ENCODE data around the gene UQCR11. TPM values are rescaled to one million over a fixed set of nuclear protein-coding genes. Genes with fewer than 3 reads are reported as not detected.

UQCR11 gene
- total and polyA plus RNA-seq, 4 donors = 127 to 251 (median 154) TPM

DNA sequence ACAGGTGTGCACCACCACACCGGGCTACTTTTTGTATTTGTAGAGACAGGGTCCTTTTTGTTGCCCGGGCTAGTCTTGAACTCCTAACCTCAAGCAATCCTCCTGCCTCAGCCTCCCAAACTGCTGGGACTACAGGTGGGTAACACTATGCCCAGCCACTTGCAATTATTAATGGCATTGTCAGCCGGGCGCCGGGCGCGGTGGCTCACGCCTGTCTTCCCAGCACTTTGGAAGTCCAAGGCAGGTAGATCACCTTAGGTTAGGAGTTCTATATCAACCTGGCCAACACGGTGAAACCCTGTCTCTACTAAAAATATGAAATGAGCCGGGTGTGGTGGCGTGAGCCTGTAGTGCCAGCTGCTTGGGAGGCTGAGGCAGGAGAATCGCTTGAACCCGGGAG, 34.4 kb downstream of the UQCR11 start:
- no peaks in the 10 kb centered on the region for H3K4me1 ChIP-seq (ENCODE audit: control insufficient read depth in 1 of 2, insufficient read depth in 2 of 2, low read length in 2 of 2)
- DNase-seq (no peak), ATAC-seq (ENCODE audit: low FRiP score) (no peak)
- WGBS, 2 donors = 93 to 97% methylated on average over 13 of the region's 13 CpGs
- intact Hi-C loops (cut with DNase I) = no loop called here
- H3K36me3 ChIP-seq (ENCODE audit: control insufficient read depth in 1 of 2, insufficient read depth in 2 of 2, low read length in 1 of 2) = no peaks in the 10 kb centered on the region
- H3K27me3 ChIP-seq (ENCODE audit: control insufficient read depth in 1 of 2, insufficient read depth in 2 of 2, low read length in 1 of 2) = no peaks in the 10 kb centered on the region
- no peak overlapping the region for H3K4me3 ChIP-seq (ENCODE audit: low read length in 2 of 2)
- H3K27ac ChIP-seq (ENCODE audit: low read depth in 1 of 2, low read length in 2 of 2) = no peak overlapping the region
- H3K9me3 ChIP-seq (ENCODE audit: control insufficient read depth, low read length) = no peaks in the 10 kb centered on the region

DNA sequence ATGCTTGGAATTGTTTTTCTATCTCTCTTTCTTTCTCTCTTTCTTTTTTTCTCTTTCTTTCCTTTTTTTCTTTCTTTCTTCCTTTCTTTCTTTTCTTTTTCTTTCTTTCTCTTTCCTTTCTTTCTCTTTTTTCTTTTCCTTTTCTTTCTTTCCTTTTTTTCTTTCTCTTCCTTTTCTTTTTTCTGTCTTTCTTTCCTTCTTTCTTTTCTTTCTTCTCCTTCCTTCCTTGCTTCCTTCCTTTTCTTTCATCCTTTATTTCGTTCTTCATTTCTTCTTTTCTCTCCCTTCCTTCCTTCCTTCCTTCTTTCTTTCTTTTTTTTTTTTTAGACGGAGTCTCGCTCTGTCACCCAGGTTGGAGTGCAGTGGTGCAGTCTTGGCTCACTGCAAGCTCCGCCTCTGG, 35.3 kb downstream of the UQCR11 start:
- no peak for ATAC-seq (ENCODE audit: low FRiP score)
- no peak overlapping the region for H3K4me3 ChIP-seq (ENCODE audit: low read length in 2 of 2)
- H3K9me3 ChIP-seq (ENCODE audit: control insufficient read depth, low read length) = no peaks in the 10 kb centered on the region
- WGBS, 2 donors = 82 to 86% methylated on average over 4 of the region's 4 CpGs
- no peak for DNase-seq
- no peaks in the 10 kb centered on the region for H3K4me1 ChIP-seq (ENCODE audit: control insufficient read depth in 1 of 2, insufficient read depth in 2 of 2, low read length in 2 of 2)
- no peaks in the 10 kb centered on the region for H3K36me3 ChIP-seq (ENCODE audit: control insufficient read depth in 1 of 2, insufficient read depth in 2 of 2, low read length in 1 of 2)
- no peaks in the 10 kb centered on the region for H3K27me3 ChIP-seq (ENCODE audit: control insufficient read depth in 1 of 2, insufficient read depth in 2 of 2, low read length in 1 of 2)
- intact Hi-C loops (cut with DNase I) = no loop called here
- no peak overlapping the region for H3K27ac ChIP-seq (ENCODE audit: low read depth in 1 of 2, low read length in 2 of 2)

DNA sequence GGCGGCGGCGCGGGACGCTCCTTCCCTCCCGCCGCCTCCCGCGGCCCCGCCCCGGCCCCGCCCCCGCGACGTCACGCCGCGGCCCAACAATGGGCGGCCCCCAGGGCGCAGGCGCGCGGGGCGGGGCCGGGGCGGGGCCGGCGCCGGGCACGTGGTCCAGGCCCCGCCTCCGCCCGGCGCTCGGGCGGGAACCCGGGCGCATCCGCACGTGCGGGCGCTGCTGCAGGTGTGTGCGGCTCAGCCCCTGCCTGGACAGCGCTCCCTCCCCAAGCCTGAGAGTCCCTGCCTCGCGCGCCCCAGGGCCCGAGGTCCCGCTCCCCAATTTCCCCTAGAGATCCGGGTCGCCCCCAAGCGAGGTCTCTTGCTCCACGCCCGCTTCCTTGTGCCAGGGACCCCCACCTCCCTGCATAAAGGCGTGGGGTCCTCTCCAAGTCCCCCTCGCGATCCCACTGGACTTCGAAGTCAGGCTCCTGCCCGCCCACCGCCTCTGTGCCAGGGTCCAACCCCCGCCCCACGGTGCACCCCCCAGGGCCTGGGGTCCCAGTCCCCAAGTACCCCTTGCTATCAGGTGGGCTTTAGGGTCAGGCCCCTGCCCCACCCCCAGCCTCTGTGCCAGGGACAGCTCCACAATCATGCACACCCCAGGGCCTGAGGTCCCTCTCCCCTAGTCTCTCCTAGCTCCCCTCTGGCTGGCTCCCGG, 36.8 kb downstream of the UQCR11 start, which contains the start of gene MEX3D:
Gene MEX3D, minus strand, starts transcription at position 6 of the 700 bp plus-strand sequence. CDS start 267 bp downstream, outside the sequence.
- Histone ChIP-seq H3K27ac (ENCODE audit: low read depth in 1 of 2, low read length in 2 of 2) (peak within 1 kb of the TSS in 1 of 2 donors; percentile 12), H3K4me3 (ENCODE audit: low read length in 2 of 2) (peak within 1 kb of the TSS; percentile 55 to 84), H3K4me1 (ENCODE audit: control insufficient read depth in 1 of 2, insufficient read depth in 2 of 2, low read length in 2 of 2) (no peaks in the 10 kb centered on the region), H3K9me3 (ENCODE audit: control insufficient read depth, low read length) (no peaks in the 10 kb centered on the region), H3K36me3 (ENCODE audit: control insufficient read depth in 1 of 2, insufficient read depth in 2 of 2, low read length in 1 of 2) (no peaks in the 10 kb centered on the region), H3K27me3 (ENCODE audit: control insufficient read depth in 1 of 2, insufficient read depth in 2 of 2, low read length in 1 of 2) (no peaks in the 10 kb centered on the region)
- DNase-seq = peak; percentile 85 to 91
- intact Hi-C loops (cut with DNase I) = no loop called here
- peak; percentile 82 for ATAC-seq (ENCODE audit: low FRiP score)
- 6 to 9% methylated on average over 31 to 63 of the region's 63 CpGs for WGBS, 2 donors

DNA sequence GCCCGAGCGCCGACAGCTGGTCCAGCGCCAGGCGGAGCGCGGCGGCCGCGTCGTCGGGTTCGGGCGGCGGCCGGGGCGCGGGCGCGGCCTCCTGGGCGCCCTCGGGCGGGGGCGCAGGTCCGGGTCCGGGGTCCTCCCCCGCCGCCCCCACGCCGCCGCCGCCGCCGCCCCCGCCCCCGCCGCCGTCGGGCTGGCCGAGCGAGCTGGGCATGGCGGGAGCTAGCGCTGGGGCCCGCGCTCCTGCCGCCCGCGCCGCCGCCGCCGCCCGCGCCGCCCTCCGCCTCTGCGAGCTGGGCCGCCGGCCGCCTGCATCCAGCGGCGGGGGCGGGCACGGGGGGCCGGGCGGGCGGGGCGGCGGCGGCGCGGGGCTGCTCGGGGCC, 37.4 kb downstream of the UQCR11 start:
- Histone ChIP-seq H3K4me1 (ENCODE audit: control insufficient read depth in 1 of 2, insufficient read depth in 2 of 2, low read length in 2 of 2) (no peaks in the 10 kb centered on the region), H3K27me3 (ENCODE audit: control insufficient read depth in 1 of 2, insufficient read depth in 2 of 2, low read length in 1 of 2) (no peaks in the 10 kb centered on the region), H3K27ac (ENCODE audit: low read depth in 1 of 2, low read length in 2 of 2) (no peak overlapping the region), H3K9me3 (ENCODE audit: control insufficient read depth, low read length) (no peaks in the 10 kb centered on the region), H3K36me3 (ENCODE audit: control insufficient read depth in 1 of 2, insufficient read depth in 2 of 2, low read length in 1 of 2) (no peaks in the 10 kb centered on the region), H3K4me3 (ENCODE audit: low read length in 2 of 2) (peak overlapping the region; percentile 55 to 84)
- 1% methylated on average over 73 of the region's 73 CpGs; no CpG with 5 or more reads in 1 of the 2 donors for WGBS, 2 donors
- ATAC-seq (ENCODE audit: low FRiP score) (no peak), DNase-seq (no peak)
- intact Hi-C loops (cut with DNase I) = no loop called here

DNA sequence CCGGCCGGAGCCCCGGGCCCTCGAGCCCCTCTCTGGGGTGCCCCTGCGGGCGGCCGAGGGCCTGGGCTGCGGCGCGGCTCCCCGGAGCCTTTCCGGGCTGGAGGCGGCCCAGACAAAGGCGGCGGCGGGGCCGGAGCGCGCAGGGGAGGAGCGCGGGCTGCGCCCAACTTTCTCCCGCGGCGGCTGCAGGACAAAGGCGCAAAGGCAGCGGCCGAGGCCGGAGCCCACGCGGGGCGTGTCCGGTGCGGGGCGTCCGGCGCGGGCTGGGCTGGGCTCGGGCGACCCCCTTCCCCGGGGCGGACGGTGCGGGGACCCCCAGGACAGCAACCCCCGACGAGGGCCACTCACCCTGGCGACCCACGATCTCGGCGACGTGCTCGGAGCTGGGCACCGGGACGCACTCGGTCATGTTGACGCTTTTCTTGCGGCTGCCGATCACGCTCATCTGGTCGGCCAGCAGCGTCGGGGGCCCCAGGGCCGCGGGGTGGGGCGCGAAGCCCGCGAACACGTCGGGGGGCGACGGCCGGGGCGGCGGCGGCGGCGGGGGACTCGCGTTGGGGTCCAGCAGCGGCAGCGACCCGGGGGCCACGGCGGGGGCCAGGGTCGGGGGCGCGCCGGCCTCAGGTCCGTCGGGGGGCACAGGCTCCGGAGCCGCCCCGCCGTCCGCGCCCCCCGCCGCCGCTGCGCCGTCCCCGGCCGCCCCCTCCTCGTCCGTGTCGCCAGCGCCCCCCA, 38.0 kb downstream of the UQCR11 start:
- Histone ChIP-seq H3K9me3 (ENCODE audit: control insufficient read depth, low read length) (no peaks in the 10 kb centered on the region), H3K4me1 (ENCODE audit: control insufficient read depth in 1 of 2, insufficient read depth in 2 of 2, low read length in 2 of 2) (no peaks in the 10 kb centered on the region), H3K4me3 (ENCODE audit: low read length in 2 of 2) (peak overlapping the region; percentile 55 to 84), H3K36me3 (ENCODE audit: control insufficient read depth in 1 of 2, insufficient read depth in 2 of 2, low read length in 1 of 2) (no peaks in the 10 kb centered on the region), H3K27me3 (ENCODE audit: control insufficient read depth in 1 of 2, insufficient read depth in 2 of 2, low read length in 1 of 2) (no peaks in the 10 kb centered on the region), H3K27ac (ENCODE audit: low read depth in 1 of 2, low read length in 2 of 2) (peak overlapping the region in 1 of 2 donors; percentile 12)
- WGBS, 2 donors = 0 to 1% methylated on average over 36 to 108 of the region's 108 CpGs
- intact Hi-C loops (cut with DNase I) = no loop called here
- ATAC-seq (ENCODE audit: low FRiP score) (no peak), DNase-seq (peak in 1 of 2 donors; percentile 61)

DNA sequence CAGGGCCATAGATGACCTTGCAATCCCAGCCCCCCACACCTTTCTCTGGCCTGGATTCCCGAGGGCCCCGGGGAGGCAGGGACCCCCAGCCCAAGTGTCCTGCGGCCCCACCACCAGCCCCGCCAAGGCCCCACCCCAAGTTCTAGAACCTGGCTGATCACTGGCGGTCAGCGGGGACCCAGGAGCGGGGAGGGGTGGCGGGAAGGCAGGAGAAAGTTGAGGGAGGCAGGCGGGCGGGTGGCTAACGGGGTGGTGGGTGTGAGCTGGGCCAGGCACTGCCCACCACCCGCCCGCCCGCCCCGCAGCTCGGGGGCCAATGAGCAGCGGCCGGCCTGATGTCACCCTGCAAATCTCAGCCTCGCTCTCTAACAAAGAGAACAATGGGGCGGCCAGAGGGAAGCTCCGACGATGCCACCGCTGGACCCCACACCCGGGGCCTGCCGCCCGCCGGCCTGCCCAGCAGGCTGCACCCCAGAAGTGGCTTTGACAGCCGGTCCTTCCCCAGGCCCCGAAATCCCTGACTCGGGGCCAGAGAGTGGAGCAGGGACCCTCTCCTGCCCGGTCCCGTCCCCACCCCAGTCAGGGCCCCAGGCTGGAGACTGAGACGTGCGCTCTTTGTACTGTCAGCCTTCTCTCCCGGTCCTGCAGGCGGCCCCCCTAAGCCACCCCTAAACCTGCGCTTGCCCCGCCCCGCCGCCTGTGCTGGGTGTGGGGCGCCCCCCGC, 38.7 kb downstream of the UQCR11 start:
- intact Hi-C loops (cut with DNase I) = no loop called here
- no peaks in the 10 kb centered on the region for H3K9me3 ChIP-seq (ENCODE audit: control insufficient read depth, low read length)
- H3K27ac ChIP-seq (ENCODE audit: low read depth in 1 of 2, low read length in 2 of 2) = peak overlapping the region in 1 of 2 donors; percentile 17
- DNase-seq (peak; percentile 68 to 87), ATAC-seq (ENCODE audit: low FRiP score) (peak; percentile 85)
- H3K4me1 ChIP-seq (ENCODE audit: control insufficient read depth in 1 of 2, insufficient read depth in 2 of 2, low read length in 2 of 2) = no peaks in the 10 kb centered on the region
- H3K4me3 ChIP-seq (ENCODE audit: low read length in 2 of 2) = peak overlapping the region; percentile 55 to 84
- H3K27me3 ChIP-seq (ENCODE audit: control insufficient read depth in 1 of 2, insufficient read depth in 2 of 2, low read length in 1 of 2) = no peaks in the 10 kb centered on the region
- WGBS, 2 donors = 3 to 5% methylated on average over 41 to 42 of the region's 42 CpGs
- no peaks in the 10 kb centered on the region for H3K36me3 ChIP-seq (ENCODE audit: control insufficient read depth in 1 of 2, insufficient read depth in 2 of 2, low read length in 1 of 2)

DNA sequence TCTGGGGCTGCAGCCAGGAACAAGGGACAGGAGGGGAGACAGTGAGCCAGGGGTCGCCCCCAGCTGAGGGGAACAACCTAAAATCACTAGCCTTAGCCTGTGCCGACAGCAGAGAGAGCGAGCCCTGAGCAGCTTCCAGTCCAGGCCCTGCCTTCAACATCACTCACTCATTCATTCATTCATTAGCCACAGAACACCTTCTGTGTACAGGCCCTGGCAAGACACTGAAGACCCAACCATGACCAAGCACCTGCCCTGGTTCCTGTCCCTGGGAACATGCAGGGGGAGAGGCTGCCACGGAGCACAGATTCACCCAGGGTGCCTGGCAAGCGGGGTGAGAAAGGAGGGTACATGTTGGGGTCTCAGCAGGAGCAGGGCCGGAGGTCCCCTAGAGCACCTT, 42.0 kb downstream of the UQCR11 start:
- WGBS, 2 donors = 89% methylated on average over 6 of the region's 6 CpGs
- Histone ChIP-seq H3K9me3 (ENCODE audit: control insufficient read depth, low read length) (no peaks in the 10 kb centered on the region), H3K36me3 (ENCODE audit: control insufficient read depth in 1 of 2, insufficient read depth in 2 of 2, low read length in 1 of 2) (no peaks in the 10 kb centered on the region), H3K4me3 (ENCODE audit: low read length in 2 of 2) (no peak overlapping the region), H3K4me1 (ENCODE audit: control insufficient read depth in 1 of 2, insufficient read depth in 2 of 2, low read length in 2 of 2) (no peaks in the 10 kb centered on the region), H3K27ac (ENCODE audit: low read depth in 1 of 2, low read length in 2 of 2) (no peak overlapping the region), H3K27me3 (ENCODE audit: control insufficient read depth in 1 of 2, insufficient read depth in 2 of 2, low read length in 1 of 2) (no peaks in the 10 kb centered on the region)
- ATAC-seq (ENCODE audit: low FRiP score) (no peak), DNase-seq (no peak)
- intact Hi-C loops (cut with DNase I) = no loop called here

DNA sequence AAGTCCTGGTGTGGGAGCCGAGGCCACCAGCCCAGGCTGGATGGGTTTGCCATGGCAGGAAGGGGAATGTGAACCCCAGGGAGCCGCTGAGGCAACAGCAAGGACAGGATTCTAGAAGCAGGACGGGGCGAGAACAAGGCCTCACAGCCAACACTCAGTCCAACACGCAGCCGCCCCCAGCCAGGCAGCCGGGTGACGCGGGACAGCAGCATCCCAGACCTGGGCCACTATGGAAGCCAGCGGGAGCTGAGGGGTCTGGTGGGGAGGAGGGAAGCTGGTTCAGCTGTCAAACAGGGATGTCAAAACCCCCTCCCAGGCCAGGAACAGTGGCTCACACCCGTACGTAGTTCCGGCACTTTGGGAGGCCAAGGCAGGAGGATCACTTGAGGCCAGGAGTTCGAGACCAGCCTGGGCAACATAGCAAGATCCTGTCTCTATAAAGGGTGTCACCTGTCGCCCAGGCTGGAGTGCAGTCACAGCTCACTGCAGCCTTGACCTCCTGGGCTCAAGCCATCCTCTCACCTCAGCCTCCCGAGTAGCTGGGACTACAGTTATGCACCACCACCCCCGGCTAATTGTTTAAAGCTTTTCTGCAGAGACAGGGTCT, 43.9 kb downstream of the UQCR11 start:
- intact Hi-C loops (cut with DNase I) = no loop called here

More for the DNA sequence above, 43.9 kb downstream of the UQCR11 start:
- no peaks in the 10 kb centered on the region for H3K27me3 ChIP-seq (ENCODE audit: control insufficient read depth in 1 of 2, insufficient read depth in 2 of 2, low read length in 1 of 2)
- no peak overlapping the region for H3K27ac ChIP-seq (ENCODE audit: low read depth in 1 of 2, low read length in 2 of 2)
- H3K9me3 ChIP-seq (ENCODE audit: control insufficient read depth, low read length) = no peaks in the 10 kb centered on the region
- DNase-seq = peak in 1 of 2 donors; percentile 63
- no peaks in the 10 kb centered on the region for H3K4me1 ChIP-seq (ENCODE audit: control insufficient read depth in 1 of 2, insufficient read depth in 2 of 2, low read length in 2 of 2)
- no peaks in the 10 kb centered on the region for H3K36me3 ChIP-seq (ENCODE audit: control insufficient read depth in 1 of 2, insufficient read depth in 2 of 2, low read length in 1 of 2)
- ATAC-seq (ENCODE audit: low FRiP score) = no peak
- WGBS, 2 donors = 86 to 87% methylated on average over 17 of the region's 17 CpGs
- H3K4me3 ChIP-seq (ENCODE audit: low read length in 2 of 2) = no peak overlapping the region

All from aorta (tissue), 5 donors.